Measurements from ENCODE around the gene TMEM156.
"Not testable (repeated sequence)": the region's sequence is repeated elsewhere in the genome, so short reads cannot be mapped to it uniquely, and the experiment has no call there.

Gene TMEM156

DNA sequence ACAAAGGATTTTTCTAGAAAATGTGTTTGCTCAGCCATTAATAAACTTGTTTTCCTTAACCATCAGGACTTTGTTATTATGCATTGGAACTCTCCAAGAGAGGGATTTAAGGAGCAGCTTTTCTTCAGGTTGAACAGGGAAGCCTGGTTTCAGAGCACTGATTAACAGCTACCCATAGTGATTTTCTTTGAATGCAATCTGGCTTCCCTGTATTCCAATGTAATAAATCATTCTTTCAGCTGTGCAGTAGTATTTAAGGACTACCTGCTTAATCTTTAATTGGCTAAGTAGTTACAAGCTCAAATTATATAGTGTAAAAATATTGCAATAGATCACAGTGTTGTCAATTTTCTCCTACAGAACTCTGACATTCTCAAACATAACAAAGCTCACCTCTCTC, 77.5 kb downstream of the TMEM156 start:
- no peak for DNase-seq

DNA sequence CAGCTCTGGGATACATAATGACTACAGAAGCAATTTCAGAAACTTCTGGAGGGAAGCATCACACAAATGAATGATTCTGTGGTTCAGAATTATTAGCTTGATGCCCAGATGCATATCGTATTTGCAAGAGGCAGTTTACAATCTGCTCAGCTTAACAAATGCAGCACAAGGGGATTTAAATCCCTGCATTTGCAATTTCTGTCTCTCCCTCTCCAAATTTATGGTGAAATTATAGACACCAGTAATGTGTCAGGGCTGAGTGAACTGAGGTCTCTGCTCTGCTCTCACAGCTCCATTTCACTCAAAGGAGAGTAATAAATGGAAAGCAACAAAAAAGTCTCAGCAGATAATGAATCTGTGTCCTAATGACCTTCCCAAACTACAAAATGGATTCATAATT, 80.2 kb downstream of the TMEM156 start:
- no peak for DNase-seq

DNA sequence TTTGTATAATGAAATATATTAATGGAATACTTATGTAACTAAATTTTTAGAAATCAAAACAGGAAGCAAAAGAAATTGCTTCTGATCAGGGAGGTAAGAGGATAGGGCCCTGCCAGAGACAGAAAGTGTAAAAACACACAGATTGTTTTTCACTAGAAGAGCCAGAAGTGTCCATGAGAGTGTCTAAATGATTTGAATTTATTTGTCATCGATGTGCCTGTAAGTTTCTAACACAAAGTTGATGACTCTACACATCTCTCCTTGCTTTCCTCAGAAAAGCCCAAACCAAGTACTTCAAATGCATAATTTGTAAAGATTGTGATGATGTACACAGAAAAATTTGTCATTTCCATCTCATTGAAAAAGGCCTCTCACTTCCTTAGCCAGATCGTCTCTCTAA, 80.6 kb downstream of the TMEM156 start:
- no peak for DNase-seq

DNA sequence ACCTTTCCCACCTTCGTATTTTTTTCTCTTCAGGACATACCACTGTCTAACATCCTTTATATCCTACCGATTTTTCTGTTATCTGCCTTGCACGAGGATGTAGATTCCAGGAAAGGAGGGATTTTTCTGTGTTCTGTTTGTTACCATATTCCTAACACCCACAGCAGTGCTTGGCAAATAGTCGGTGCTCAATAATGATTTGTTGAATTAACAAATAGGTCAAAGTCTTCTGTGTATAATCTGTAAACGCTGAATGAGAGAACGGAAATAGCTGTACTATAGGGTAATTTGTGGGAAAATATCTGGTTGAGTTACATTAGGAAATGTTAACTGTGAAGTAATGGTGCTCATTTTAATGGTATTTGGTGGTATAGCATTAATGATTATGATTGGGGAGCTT, 81.5 kb downstream of the TMEM156 start:
- no peak for DNase-seq

DNA sequence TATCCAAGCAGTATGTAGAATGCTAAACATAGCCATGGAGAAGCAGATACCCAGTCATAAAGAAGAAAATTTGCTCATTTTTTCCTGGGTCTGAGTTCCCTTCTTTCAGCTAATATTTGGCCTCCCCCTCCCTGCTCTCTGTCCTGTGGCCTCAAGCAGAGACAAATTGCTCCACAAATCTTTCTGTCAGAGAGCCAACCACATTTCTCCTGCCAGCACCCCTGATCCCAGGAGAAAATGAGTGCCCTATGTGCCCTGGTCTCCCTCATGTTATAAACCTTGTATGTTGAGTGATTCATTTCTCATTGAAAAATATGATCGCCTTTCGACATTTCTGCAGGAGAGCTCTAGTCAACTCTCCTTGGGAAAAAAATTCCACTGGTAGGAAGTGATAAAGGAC, 82.0 kb downstream of the TMEM156 start:
- DNase-seq = no peak

DNA sequence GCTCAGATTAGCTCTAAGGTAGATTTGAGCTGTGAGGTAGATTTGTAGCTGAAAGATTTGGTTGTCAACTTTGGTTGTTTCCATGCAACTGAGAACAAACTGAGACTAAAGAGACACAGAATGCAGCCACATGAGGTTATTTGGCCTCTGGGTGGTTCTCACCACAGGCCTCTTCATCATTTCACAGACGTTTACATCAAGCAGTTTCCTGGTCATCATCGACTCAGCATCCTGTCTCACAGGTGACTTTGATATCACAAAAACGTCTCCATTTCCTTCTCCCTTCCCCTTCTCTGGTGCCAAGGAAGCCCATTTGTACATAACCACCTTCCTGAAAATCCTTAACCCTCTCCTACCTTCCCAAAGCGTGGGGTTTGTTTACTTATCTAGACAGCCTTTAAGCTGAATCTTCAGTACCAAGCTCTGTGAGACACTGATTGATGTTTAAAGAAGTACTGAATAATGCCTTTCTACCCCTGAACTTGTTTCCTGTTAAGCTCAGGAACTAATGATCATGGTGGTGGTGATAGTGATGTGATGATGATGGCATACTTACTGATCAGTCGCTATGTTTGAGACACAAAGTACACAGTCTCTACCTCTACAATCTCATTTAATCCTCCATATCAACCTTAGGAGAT, 82.7 kb downstream of the TMEM156 start:
- no peak for DNase-seq

DNA sequence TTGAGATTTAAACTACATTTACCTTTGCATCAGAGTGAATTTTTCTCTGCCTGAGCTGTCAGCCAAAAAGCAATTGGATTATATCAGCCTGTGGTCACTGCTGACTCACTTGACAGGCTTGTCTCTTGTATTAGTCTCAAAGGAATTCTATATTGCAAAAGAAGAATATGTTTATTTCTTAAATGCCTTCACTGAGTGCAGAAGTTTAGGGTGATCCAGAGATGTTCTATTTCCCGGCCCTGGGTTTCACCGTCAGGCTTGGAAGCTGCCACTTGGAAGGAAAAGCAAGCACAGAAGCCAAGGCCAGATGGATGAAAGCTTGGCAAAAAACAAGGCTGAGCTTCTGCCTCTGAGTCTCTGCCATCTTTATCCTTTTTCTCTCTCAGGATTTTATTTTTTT, 83.7 kb downstream of the TMEM156 start:
- peak; percentile 59 for DNase-seq

DNA sequence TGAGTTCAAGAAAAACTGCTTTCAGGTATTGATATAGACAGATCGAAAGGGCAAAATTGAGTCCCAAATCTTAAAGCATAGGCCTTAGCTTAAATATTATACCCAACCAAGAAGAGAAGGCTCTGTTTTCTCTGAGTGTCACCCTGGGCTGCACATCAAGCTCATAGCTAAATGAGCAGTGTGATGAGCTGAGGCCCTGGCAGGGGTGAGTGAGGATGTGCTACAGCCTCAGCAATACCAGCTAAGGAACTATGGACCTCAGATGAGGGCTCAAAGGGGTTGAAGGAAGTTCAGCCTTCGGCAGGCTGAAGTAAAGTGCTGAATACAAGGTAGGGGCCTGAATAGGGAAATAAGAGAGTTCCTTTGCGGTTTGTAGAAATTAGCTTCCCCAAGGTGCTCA, 85.3 kb downstream of the TMEM156 start:
- DNase-seq = no peak

DNA sequence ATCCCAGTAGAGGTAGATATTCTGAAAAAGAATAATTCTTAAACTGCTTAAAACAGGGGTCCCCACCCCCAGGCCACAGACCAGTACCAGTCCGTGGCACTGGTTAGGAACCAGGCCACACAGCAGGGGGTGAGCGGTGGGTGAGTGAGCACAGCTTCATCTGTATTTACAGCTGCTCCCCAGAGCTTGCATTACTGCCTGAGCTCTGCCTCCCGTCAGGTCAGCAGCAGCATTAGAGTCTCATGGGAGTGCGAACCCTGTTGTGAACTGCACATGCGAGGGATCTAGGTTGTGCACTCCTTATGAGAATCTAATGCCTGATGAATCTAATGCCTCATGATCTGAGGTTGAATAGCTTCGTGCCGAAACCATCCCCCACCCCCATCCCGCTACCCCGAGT, 87.8 kb downstream of the TMEM156 start:
- no peak for DNase-seq

DNA sequence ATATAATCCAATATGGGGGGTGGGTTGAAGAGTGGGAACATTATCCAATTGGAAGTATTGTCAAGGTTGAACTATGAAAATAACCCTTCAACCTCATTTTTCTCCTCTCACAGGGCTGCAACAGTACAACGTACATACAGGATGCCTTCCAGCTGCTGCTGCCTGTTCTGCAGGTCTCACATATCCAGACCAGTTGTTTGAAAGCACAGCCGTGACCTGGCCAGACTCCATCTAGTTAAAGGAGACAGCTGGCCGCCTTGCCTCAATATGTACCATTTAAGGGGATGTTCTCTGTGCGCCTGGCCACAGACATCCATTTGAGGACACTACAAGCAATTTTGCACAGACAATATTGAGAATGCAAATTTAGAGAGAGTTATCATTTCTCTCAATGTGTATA, 88.9 kb downstream of the TMEM156 start:
- peak; percentile 85 for DNase-seq

DNA sequence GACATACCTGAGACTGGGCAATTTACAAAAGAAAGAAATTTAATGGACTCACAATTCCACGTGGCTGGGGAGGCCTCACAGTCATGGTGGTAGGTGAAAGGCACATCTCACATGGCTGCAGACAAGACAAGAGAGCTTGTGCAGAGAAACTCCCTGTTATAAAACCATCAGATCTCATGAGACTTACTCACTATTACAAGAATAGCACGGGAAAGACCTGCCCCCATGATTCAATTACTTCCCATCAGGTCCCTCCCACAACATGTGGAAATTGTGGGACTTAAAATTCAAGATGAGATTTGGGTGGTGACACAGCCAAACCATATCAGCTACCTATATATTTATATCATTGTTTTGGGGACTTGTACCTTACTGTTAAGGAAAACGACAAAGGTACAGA, 90.3 kb downstream of the TMEM156 start:
- DNase-seq = not testable (repeated sequence)

DNA sequence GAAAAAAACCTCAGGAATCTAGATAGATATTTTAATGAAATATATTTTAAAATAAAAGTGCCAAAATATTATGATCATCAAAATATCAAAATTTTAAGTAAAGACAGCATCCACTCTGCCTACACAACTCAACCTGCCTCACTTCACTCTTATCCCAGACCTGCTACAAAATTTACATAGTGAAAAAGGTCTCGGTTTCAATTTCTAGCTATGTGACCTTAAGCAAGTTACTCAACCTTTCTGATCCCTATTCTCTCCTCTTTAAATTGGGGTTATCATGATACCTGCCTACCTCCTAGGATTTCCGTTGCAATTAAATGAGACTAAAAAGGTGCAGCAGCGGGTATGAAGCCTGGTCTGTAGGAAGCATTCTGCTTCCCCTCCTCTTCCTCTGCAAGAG, 91.7 kb downstream of the TMEM156 start:
- DNase-seq = no peak

DNA sequence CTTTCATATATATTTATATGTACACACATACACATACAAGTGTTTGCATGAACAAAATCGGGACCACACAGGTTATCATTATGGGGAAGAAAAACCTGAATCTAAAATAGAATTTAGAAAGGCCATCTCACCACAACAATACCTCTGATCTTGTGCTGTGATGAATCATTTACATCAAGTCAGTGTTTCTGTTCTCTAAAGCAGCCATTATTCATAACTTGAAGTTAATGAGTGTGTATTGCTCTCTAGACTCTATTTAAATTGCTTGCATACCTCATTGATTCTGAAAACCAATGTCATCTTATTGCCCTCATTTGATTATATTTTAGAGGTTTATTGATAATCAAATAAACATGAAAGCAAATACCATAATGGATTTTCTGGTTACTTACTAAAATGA, 93.0 kb downstream of the TMEM156 start:
- DNase-seq = no peak

DNA sequence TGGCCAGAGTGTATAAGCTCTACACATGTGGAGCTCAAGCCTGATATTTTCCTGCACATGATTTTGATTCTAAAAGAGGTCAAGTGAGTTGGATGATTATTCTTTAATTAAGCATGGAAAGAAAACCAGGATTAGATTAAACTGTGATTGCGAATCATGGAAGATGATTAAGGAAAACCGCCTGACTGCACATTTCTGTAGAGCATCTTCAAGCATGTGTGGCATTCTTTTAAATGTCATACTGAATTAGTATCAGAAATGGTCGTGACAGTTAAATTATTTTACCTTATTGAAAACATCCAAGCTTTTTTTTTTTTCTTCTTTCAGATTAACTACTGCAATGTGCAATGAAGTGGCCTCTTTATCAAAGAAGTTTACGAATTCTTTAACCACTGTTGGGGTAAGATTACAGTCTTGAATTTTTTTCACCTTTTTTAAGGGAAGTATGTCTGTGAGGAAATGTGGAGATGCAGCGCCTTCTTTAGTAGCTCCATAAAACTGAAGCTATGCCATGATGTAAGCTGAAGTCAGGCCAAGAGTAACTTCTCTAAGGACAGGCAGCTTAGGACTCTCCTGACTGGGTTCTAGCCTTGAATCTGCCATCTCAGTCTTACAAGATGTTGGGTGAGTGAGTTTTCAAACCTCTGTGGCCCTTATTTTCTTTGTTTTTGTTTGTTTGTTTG, 96.7 kb downstream of the TMEM156 start:
- no peak for DNase-seq

DNA sequence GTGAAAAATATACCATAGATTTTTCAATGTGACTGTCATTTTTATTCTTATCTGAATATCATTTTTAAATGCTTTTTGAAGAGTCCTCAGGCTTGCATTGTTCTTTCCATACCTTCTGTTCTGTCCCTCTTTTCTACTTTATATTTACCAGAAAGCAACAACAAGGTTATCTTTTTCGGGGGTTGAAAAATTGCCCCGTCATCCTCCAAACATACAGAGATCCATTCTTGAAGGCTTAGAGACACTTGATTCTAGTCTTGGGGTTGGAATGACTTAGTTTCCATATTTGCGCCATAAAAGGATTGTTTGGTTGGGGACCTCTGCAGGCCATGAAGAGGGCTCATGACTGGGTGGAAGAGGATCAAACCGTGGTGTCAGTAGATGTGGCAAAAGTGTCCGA, 101.1 kb downstream of the TMEM156 start:
- no peak for DNase-seq

DNA sequence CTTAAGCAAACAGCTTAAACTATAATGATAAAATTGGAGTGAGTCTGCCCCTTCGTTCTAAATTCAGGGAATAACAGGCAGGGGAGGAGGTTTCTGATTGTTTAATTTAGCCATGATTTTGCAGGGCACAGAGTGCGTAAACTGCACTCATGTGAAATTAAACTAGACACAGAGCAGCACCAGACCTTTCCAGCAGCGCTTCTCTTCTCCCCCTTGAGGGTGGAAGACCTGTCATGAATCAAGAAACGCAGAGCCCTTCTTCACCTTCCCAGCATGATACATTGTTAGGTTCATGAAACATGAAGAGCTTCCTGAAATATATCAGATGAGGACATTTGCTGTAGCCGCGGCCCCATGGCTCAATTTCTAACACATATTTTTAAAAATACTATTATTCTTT, 101.5 kb downstream of the TMEM156 start:
- DNase-seq = no peak

DNA sequence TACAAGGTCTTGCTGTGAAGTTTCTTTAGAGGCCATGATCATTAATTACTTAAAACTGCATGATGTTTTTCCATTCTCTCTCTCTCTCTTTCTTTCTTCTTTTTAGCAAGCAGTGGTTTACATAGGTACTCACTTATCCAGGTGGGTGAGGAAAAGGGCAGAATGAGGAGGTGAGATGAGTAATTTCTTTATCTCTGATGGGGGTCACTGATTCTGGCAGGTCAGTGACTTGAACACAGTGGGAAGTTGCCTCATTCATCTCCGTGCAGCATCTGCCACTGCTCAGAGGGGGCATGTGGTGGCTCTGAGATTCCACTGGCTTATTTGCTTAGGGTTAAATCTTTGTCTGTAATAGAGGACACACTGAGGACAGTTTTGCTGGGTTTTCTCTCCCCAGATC, 102.0 kb downstream of the TMEM156 start:
- no peak for DNase-seq

DNA sequence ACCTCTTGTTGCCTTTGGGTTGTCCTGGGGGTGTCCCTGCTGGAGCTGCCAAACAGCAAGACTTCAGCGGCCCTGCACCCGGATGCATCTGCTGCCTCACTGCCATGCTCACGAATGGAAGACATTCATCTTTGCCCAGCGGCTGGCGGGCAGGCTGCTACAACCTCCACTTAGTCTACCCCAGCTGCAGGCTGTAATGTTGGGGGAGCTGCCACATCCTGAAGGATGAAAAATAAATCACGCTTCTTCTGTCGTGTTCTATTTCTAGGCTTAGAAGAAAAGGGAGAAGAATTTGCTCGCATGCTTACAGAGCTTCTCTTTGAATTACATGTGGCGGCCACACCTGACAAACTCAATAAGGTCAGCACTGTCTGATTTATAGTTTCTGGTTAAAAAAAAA, 103.2 kb downstream of the TMEM156 start:
- no peak for DNase-seq

DNA sequence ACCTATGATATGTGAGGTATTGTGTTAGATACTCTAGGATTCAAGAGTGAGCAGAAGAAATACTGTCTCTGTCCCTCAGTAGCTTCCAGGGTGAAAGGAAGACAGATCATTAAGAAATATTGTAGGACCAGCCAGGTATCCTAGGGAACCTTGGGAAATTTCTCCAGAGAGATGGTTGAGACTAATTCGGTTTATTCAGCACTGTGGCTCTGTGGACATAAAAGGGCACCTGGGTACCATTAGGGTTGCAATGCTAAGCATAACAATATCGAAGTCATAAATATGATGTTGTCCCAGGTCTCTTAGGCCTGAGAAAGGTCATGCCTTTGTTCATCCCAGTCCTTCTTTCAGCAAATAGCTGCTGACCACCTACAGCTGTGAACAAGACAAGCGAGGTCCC, 103.6 kb downstream of the TMEM156 start:
- no peak for DNase-seq

DNA sequence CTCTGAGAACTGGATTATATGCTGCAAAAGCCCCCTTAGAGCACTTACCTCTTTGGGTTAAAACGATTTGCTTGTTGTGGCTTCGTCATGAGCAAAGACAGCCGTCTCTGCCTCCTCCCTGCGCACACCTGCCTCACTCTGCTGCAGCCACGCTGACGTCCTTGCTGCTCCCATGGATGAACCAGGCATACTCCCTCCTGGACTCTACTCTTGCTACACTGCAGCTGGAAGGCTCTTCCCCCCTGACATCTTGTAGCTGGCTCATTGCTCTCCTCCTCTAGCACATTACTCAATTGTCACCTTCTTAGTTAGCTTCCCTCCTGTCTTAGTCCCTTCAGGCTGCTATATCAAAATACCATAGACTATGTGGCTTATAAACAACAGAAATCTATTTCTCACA, 105.3 kb downstream of the TMEM156 start:
- no peak for DNase-seq

DNA sequence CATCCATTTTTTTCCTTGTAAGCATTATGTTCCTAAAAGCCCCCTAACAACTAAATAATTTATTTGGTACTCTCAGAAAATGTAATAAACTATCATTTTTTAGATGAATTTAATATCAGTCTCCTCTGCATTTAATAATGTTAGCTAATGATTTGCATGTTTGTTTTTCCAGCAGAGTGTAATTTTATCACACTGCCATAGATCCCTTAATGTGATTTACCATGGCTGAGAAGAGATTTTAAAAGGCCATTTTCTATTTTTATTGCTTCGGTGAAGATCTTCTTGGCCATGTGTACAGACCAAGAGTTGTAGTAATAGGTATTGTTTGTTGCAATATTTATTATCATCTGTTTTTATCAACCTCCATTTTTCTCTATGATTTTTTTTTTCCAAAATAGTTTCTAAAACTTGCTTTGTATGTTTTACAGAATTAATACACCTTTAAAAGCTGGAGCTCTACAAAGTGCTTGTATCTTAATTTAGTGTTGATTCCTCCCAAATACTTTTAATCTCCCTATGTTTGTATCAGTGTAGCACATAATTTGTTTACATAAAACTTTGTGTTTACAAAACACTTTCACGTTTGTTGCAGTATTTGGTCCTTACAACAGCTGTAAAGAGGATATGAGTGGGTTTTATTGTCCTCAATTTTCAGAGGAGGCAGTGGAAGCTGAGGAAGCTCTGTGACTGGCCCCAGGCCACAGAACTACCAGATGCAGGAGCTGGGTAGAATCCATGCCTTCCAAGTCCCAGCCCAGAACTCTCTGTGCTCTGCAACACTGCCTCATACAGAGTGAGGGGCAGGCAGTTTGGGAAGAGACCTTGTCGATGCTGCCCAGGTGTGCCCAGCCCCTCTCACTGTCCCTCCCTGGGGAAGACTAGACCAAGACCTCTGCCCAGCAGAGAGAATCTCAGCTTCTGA, 106.5 kb downstream of the TMEM156 start:
- no peak for DNase-seq

DNA sequence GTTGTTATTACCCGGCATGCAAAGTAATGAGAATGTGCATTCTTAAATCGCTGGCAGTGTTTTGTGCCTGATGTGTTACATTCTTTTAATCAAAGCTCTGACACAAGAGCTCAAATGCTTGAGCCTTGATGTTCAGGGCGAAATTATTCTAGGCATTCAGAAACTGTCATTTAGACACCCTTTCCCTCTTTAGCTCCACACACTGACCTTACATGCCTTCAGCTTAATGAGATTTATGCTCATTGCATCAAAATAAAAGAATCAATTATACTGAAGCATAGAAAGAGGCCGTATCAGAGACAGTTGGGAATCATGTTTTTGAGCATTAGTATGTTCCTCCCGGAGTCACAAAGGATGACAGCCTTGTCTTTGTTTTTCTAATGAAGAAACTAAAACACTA, 107.9 kb downstream of the TMEM156 start:
- no peak for DNase-seq

DNA sequence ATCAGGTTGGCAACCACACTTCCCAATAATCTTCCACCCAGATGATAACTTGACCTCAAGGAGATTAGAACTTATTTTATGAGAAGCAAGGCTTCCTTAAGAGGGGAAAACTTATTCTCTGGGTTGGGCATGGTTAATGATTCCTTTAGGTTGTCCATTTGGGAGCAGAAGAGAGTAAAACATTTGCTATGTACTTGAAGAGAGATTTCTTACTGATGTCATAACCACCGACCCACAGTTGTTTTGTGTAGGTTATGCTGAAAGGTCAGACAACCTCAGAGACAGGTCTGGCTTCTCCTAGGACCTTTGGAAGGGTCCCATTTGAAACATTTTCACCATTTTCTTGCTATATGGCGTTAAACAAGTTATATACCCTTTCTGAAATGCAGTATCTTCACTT, 108.5 kb downstream of the TMEM156 start:
- no peak for DNase-seq

DNA sequence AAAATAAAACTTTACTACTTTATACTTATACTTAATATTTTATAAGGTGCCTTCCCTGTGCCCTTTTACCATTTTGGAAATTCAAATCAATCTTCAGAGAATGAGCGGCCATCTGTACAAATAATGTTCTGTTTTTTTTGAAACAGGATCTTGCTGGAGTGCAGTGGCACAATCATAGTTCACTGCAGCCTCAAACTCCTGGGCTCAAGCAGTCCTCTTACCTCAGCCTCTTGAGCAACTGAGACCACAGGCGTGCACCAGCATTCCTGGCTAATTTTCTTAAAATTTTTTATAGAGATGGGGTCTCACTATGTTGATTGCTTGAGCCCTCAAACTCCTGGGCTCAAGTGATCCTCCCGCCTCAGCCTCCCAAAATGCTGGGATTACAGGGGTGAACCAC, 111.1 kb downstream of the TMEM156 start:
- DNase-seq = no peak

Measured in femur (tissue), 1 donor.